ENCODE measurements around the gene PHLDB2. TPM values are rescaled to one million over a fixed set of nuclear protein-coding genes. Genes with fewer than 3 reads are reported as not detected.

PHLDB2 gene
- 49.1 and 120 TPM in 2 replicates for total RNA-seq

DNA sequence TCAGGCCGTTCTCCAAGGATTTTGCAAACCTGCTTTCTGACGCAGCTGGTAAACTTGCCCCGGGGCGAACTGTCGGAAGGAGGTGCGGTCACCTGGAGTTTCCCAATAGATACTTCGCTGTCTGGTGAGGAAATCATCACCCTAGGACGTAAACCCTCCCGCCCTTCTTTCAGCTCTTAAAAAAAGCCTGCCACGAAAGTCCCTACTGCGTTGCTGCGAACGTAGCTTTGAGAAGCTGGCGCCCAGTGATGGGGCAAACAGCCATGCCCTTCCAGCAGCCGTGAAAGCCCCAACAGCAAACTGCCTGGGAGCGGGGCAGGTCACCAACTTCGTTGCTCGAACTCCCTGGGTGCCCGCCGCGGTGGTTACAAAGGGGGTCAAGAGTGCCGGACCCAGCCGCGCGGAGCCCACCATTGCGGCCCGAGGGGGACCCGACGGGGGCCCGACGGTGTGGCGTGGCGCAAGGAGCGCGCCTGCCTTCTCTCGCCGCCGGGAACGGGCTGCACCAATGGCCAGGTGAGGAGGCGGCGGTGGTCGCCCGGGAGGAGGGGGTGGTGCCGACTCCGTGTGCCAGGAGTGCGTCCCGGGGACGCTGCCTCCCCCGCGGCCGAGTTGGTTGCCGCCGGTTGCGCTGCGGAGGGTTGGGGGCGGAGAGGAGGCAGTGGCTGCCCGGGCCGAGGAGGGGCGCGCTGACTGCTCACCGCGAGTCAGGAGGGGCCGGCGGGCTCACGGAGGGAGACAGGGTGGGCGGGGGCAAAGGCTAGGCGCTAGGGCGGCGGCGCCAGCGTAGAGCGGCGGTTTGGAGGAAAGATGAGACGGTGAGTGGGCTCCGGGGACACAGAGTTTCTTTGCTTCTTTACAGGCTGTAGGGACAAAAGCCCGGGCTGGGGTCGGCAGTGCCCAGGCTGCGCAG lies at the start of gene PHLDB2:
PHLDB2 (plus strand) TSS at position 205 of the 913 bp plus-strand sequence. CDS start 24,813 bp downstream, outside the sequence.

DNA sequence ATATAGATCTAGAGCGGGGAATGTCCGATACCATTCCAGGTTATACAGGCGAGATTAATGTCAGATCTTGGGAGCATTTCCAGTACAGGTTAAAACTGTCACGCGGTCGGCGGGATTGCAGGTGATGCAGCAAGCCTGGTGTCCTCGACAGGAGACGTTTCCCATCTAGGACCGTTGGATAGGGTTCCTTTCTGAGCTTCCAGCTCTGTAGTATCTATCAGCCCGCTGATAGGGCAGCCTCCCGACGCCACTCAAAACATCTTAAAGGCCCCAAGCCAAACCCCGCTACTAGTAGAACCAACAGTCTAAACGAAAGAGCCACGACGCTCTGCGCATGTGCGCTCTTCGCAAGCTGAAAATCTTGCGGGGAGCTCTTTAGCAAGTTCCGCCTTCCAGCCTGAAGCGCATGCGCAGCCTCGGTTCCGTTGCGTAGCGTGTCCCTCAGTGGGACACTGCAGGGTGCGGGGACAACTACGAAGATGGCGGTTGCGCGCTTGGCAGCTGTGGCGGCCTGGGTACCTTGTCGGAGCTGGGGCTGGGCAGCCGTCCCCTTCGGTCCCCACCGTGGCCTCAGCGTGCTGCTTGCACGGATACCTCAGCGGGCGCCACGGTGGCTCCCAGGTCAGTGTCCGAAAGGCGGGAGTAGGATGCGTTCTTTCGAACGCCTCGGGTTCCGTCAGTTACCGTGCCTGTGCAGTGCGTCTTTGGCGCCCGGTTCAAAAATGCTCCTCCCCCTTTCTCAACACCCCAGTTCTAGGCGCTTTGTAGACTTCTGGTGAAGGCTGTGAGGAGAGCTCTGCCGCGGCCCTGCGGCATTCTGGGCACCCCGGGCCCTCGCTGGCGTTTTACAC lies 119.7 kb downstream of the PHLDB2 start, which contains the start of gene ABHD10:
ABHD10 (plus strand) TSS at position 444 of the 851 bp plus-strand sequence; CDS start at position 480, 36 bp downstream.

DNA sequence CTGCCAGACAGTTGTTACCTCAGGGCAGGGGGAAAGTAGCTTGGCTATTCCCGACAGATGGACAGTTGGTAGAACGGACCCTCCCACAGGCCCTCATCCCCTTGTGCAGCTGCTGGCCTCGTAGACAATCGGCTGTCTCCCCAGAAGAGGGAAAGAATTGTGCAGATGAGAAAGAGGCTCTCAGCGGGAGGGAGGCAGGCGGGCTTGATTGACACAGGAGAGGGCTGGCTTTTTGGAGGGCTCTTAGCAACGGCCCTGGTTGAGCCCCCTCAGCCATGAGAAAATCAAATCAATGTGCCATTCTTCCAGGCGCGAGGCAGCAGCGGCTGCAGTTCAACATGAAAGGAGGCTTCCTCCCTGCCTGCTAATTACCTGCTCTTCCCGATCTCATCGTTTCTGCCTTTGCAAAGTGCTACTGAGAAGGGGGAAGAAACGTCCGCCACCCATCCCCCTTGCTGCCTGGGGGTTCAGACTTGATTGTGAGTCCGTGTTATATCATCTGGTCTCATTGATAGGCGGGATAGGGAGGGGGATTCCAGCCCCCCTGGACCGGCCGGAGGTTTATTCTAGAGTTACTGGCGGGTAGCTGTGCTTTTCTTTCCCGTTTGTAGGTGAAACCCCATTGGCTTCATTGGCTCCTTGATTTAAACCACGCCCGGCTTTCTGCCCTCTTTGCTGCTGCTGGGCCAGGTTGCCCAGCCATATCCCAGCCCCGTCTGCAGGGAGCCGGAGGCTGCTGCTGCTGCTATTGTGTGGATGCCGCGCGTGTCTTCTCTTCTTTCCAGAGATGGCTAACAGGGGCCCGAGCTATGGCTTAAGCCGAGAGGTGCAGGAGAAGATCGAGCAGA lies 139.8 kb downstream of the PHLDB2 start, which contains the start of gene TAGLN3:
TAGLN3 (plus strand) TSS at position 287 of the 848 bp plus-strand sequence; CDS start at position 788, 501 bp downstream.

Other genes with a start within 250 kb of the PHLDB2 start
- gene PLCXD2, start 184.6 kb upstream of the PHLDB2 start, total RNA-seq: 0.97 and 4.5 TPM in 2 replicates
- gene ABHD10, start 119.8 kb downstream of the PHLDB2 start, total RNA-seq: 25.7 and 37.4 TPM in 2 replicates
- 0.13 TPM in 1 of 2 replicates, not detected in the other for gene TAGLN3, start 139.7 kb downstream of the PHLDB2 start, total RNA-seq
- not detected in 2 replicates for gene TMPRSS7, start 175.5 kb downstream of the PHLDB2 start, total RNA-seq
- 0.32 and 11.1 TPM in 2 replicates for gene C3orf52, start 227.1 kb downstream of the PHLDB2 start, total RNA-seq

Data from bladder microvascular endothelial cell (primary cell).